Breast epithelium (tissue), 4 donors: ENCODE measurements around the gene HSPA1B. TPM values are rescaled to one million over a fixed set of nuclear protein-coding genes. Genes with fewer than 3 reads are reported as not detected.

Source experiments
- DNase-seq, 2 donors: peaks; one replicate each; pipeline ENCODE4 v3.0.0-alpha.2; 2019; ENCODE audit warnings: low spot score in 2 of 2
- H3K27ac ChIP-seq, 2 donors: fragments of 200-600 bp; sonication (generic) in 1 of 2; one replicate each; pipeline ENCODE4 v1.5.1; 2016 to 2019; ENCODE audit warnings: mild to moderate bottlenecking in 1 of 2
- H3K27me3 ChIP-seq, 2 donors: fragments of 200-600 bp; sonication (generic) in 1 of 2; one replicate each; pipeline versions ENCODE4 v1.5.1 to v1.6.0; 2017 to 2019; ENCODE audit warnings: control low read depth in 1 of 2, mild to moderate bottlenecking in 1 of 2
- H3K36me3 ChIP-seq: fragments of 200-600 bp; one replicate; pipeline ENCODE4 v1.5.1; 2019
- H3K4me1 ChIP-seq, 2 donors: fragments of 200-600 bp; sonication (generic); one replicate each; pipeline ENCODE4 v1.5.1; 2016 to 2019; ENCODE audit warnings: control low read depth in 1 of 2
- H3K4me3 ChIP-seq, 3 donors: fragments of 200-600 bp; sonication (generic); 1 replicate in 2 of 3; 2 replicates in 1 of 3; pipeline ENCODE4 v1.5.1; 2016 to 2019; ENCODE audit warnings: mild to moderate bottlenecking in 3 of 3, moderate library complexity in 2 of 3
- H3K9me3 ChIP-seq, 2 donors: fragments of 200-600 bp; sonication (generic) in 1 of 2; one replicate each; pipeline ENCODE4 v1.5.1; 2016 to 2019; ENCODE audit warnings: control low read depth in 1 of 2
- CTCF ChIP-seq, 3 donors: fragments of 450-650 bp; IDR thresholded peaks; one replicate each; pipeline ENCODE4 v1.5.1; 2016 to 2017; ENCODE audit warnings: antibody characterized with exemption in 3 of 3, mild to moderate bottlenecking in 3 of 3, moderate library complexity in 3 of 3
- POLR2A ChIP-seq: fragments of 450-650 bp; IDR thresholded peaks from one replicate; pipeline ENCODE4 v1.6.1; 2016; ENCODE audit warnings: antibody characterized with exemption, mild to moderate bottlenecking, moderate library complexity
- POLR2AphosphoS5 ChIP-seq, 3 donors: sonication (generic); formaldehyde crosslinking; IDR thresholded peaks; one replicate each; pipeline ENCODE4 v1.6.1; 2017; ENCODE audit warnings: antibody characterized with exemption in 3 of 3
- intact Hi-C: fragments of 100-400 bp; cut with DNase I; formaldehyde crosslinking; loops from one replicate; pipeline ENCODE4 v1.15.1; 2023; ENCODE audit warnings: low total_unique reads
- total RNA-seq, 3 donors: library from RNA; depleted of rRNA; stranded (reverse); fragments of >200 nt; gene quantifications; one replicate each; pipeline ENCODE4 v1.1.0, GENCODE V29; 2016

The HSPA1B gene
- total RNA-seq, 3 donors from 2014 or later = 113 to 376 (median 232) TPM

- H3K4me3 ChIP-seq = no peak overlapping the region
- intact Hi-C loops = no loop called here
- H3K36me3 ChIP-seq = no peaks in the 10 kb centered on the region
- no peak for DNase-seq
- TF ChIP-seq POLR2AphosphoS5 (IDR thresholded peaks at IDR 0.05) (no peak), POLR2A (no peak), CTCF (IDR thresholded peaks at IDR 0.05) (no peak)
- peaks cover 5 to 6% of the 10 kb centered on the region in 2 donors for H3K4me1 ChIP-seq
- H3K9me3 ChIP-seq = no peaks in the 10 kb centered on the region
- H3K27ac ChIP-seq = no peak overlapping the region
- no peaks in the 10 kb centered on the region for H3K27me3 ChIP-seq
Measured at GRCh38 chr6:31858707-31859106, 31.2 kb downstream of the HSPA1B start.

DNA sequence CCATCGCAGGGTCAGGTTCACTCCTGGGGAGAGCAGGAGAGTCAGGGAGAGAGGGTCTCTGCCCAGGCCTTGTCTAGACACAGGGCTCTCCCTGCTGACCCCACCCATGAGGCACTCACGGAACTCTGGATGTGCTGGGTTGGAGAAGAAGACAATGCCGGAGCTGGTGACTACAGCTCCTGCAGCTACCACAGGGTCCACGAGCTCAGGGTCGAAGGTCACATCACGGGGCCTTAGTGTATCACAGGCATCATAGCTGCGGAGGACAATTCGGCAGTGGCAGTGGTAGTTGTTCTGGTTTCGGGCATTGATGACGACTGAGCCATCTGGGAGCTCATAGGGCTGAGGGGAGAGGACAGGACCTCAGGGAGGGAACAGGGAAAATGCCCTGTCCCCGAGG lies 32.4 kb downstream of the HSPA1B start:
- intact Hi-C loops = no loop called here
- H3K27me3 ChIP-seq = no peaks in the 10 kb centered on the region

GRCh38 chr6:31860349-31860748 lies 32.8 kb downstream of the HSPA1B start:
- peaks cover 5 to 6% of the 10 kb centered on the region in 2 donors for H3K4me1 ChIP-seq
- DNase-seq = no peak
- no peaks in the 10 kb centered on the region for H3K9me3 ChIP-seq
- H3K4me3 ChIP-seq = no peak overlapping the region
- intact Hi-C loops = no loop called here
- H3K27ac ChIP-seq = no peak overlapping the region
- no peak for TF ChIP-seq POLR2A
- TF ChIP-seq CTCF (IDR thresholded peaks at IDR 0.05) = no peak
- TF ChIP-seq POLR2AphosphoS5 (IDR thresholded peaks at IDR 0.05) = no peak
- H3K36me3 ChIP-seq = no peaks in the 10 kb centered on the region
- no peaks in the 10 kb centered on the region for H3K27me3 ChIP-seq

More for the DNA sequence above, 32.4 kb downstream of the HSPA1B start:
- peaks cover 5 to 6% of the 10 kb centered on the region in 2 donors for H3K4me1 ChIP-seq
- TF ChIP-seq POLR2A (no peak), POLR2AphosphoS5 (IDR thresholded peaks at IDR 0.05) (no peak), CTCF (IDR thresholded peaks at IDR 0.05) (no peak)
- no peak overlapping the region for H3K4me3 ChIP-seq
- DNase-seq = no peak
- no peak overlapping the region for H3K27ac ChIP-seq
- no peaks in the 10 kb centered on the region for H3K36me3 ChIP-seq
- no peaks in the 10 kb centered on the region for H3K9me3 ChIP-seq

DNA sequence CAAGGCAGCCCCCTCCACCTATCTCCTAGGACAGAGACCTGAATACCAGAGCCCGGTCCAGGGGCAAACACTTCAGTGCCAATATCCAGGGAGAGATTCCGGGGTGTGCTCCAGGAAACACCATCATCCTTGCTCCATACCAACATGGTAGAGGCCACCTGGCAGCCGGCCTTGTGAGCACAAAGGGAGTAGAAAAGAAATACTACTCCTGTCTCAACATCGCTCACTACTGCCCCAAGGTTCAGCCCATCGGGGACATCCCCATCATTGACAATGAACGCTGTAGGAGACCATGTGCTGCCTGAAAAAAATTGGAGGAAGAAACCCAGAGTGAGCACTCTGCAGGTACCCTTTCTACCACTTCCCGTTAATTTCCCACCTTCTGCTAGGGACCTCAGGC lies 33.6 kb downstream of the HSPA1B start:
- H3K9me3 ChIP-seq = no peaks in the 10 kb centered on the region
- TF ChIP-seq CTCF (IDR thresholded peaks at IDR 0.05) (no peak), POLR2A (no peak), POLR2AphosphoS5 (IDR thresholded peaks at IDR 0.05) (no peak)
- no peak overlapping the region for H3K4me3 ChIP-seq
- H3K36me3 ChIP-seq = no peaks in the 10 kb centered on the region
- intact Hi-C loops = no loop called here
- DNase-seq = no peak
- no peaks in the 10 kb centered on the region for H3K27me3 ChIP-seq
- H3K4me1 ChIP-seq = peaks cover 5 to 6% of the 10 kb centered on the region in 2 donors
- no peak overlapping the region for H3K27ac ChIP-seq

GRCh38 chr6:31861919-31862343 lies 34.4 kb downstream of the HSPA1B start:
- Histone ChIP-seq H3K27ac (peak overlapping the region; percentile 94 to 96), H3K4me3 (peak overlapping the region; percentile 72 to 99 (median 82)), H3K4me1 (peaks cover 5 to 6% of the 10 kb centered on the region in 2 donors), H3K27me3 (no peaks in the 10 kb centered on the region), H3K9me3 (no peaks in the 10 kb centered on the region), H3K36me3 (no peaks in the 10 kb centered on the region)
- intact Hi-C loops = no loop called here
- no peak for TF ChIP-seq CTCF (IDR thresholded peaks at IDR 0.05)
- no peak for DNase-seq
